GM20431 (cell line): ENCODE data around the gene COQ10B.
"Not testable (repeated sequence)": the region's sequence is repeated elsewhere in the genome, so short reads cannot be mapped to it uniquely, and the experiment has no call there.

Experiments used
- in situ Hi-C: fragments of 300-500 bp; cut with MseI, MboI; formaldehyde crosslinking; loops from one replicate; pipeline ENCODE4 v1.15.0; 2020; ENCODE audit warnings: low sequenced_read_pairs; ENCODE audit not compliant: unreplicated experiment

Gene COQ10B

GRCh38 chr2:197450465-197450864, 2.9 kb upstream of the COQ10B start:
- in situ Hi-C loops: no loop called here

GRCh38 chr2:197450935-197451358, 2.4 kb upstream of the COQ10B start:
- in situ Hi-C loops: not testable (repeated sequence)

- in situ Hi-C loops: no loop called here
Observed at GRCh38 chr2:197452754-197453122, 614 bp upstream of the COQ10B start.

GRCh38 chr2:197453914-197454398, 604 bp downstream of the COQ10B start:
- in situ Hi-C loops: no loop called here

GRCh38 chr2:197454923-197455322, 1.6 kb downstream of the COQ10B start:
- in situ Hi-C loops: no loop called here

GRCh38 chr2:197455428-197455827, 2.1 kb downstream of the COQ10B start:
- in situ Hi-C loops: no loop called here

- in situ Hi-C loops: no loop called here
Observed at GRCh38 chr2:197460649-197461048, 7.3 kb downstream of the COQ10B start.

- in situ Hi-C loops: no loop called here
Observed at GRCh38 chr2:197461057-197461456, 7.7 kb downstream of the COQ10B start.

- in situ Hi-C loops: no loop called here
Observed at GRCh38 chr2:197464175-197464574, 10.8 kb downstream of the COQ10B start.

- in situ Hi-C loops: no loop called here
Observed at GRCh38 chr2:197472166-197472565, 18.8 kb downstream of the COQ10B start.

- in situ Hi-C loops: no loop called here
Observed at GRCh38 chr2:197477797-197478196, 24.4 kb downstream of the COQ10B start.

- in situ Hi-C loops: no loop called here
Observed at GRCh38 chr2:197480165-197481036, 27.0 kb downstream of the COQ10B start.

- in situ Hi-C loops: not testable (repeated sequence)
Observed at GRCh38 chr2:197484248-197484647, 30.9 kb downstream of the COQ10B start.

- in situ Hi-C loops: no loop called here
Observed at GRCh38 chr2:197486175-197486574, 32.8 kb downstream of the COQ10B start.

GRCh38 chr2:197487385-197487784, 34.0 kb downstream of the COQ10B start:
- in situ Hi-C loops: no loop called here

- in situ Hi-C loops: no loop called here
Observed at GRCh38 chr2:197495433-197496134, 42.2 kb downstream of the COQ10B start.

GRCh38 chr2:197496695-197497094, 43.3 kb downstream of the COQ10B start:
- in situ Hi-C loops: no loop called here

GRCh38 chr2:197497326-197497725, 44.0 kb downstream of the COQ10B start:
- in situ Hi-C loops: no loop called here

GRCh38 chr2:197498235-197498936, 45.0 kb downstream of the COQ10B start:
- in situ Hi-C loops: no loop called here

GRCh38 chr2:197498937-197499593, 45.7 kb downstream of the COQ10B start:
- in situ Hi-C loops: no loop called here
